Measurements from ENCODE around the gene CENPT.
A peak's percentile ranks its signal among the peaks of the same experiment; 100 is the strongest.

DNA sequence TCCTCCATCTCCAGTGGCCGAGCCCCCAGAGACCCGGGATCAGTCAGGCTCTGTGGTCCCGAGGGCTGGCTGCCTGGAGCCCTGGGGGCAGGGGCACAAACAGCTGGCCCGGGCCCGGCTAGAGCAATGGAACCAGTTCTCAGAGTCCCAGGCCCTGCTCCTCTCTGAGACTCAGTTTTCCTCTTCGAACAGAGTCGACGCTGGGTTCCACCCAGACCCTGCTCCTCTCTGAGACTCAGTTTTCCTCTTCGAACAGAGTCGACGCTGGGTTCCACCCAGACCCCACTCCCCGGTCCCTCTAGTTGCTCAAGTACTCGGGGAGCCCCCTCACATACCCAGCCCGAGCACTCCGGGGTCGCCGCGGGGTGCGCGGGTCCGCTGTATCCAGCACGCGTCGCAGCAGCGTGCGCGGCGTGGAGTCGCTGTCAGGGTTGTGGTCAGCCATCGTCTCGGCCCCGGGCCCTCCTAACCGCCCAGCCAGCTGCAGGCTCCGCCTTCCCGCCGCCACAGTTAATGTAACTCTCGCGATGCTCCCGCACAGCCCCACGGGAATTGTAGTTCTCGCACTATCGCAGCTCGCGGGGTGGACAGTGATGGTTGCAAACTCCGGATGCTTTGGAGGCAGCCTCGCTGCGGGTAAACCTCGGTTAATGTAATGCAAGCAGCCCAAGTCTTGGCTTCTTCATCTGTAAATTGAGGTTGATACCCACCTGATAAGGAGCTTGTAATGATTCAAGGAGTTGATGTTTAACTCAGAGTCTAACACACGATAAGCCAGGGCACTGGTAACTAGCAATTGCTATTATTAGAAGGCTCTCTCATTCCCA, 13.9 kb downstream of the CENPT start:
- TF ChIP-seq SUZ12 (IDR thresholded peaks at IDR 0.05; ENCODE audit: low read length) (no peak), SRF (IDR thresholded peaks at IDR 0.05; ENCODE audit: low read depth, low read length) (no peak), RNF2 (IDR thresholded peaks at IDR 0.05; ENCODE audit: borderline replicate concordance, low read depth, low read length, missing control alignments, poor library complexity, severe bottlenecking) (no peak), KDM5A (IDR thresholded peaks at IDR 0.05; ENCODE audit: low read length) (no peak)
- TF ChIP-seq, protein P1, sequence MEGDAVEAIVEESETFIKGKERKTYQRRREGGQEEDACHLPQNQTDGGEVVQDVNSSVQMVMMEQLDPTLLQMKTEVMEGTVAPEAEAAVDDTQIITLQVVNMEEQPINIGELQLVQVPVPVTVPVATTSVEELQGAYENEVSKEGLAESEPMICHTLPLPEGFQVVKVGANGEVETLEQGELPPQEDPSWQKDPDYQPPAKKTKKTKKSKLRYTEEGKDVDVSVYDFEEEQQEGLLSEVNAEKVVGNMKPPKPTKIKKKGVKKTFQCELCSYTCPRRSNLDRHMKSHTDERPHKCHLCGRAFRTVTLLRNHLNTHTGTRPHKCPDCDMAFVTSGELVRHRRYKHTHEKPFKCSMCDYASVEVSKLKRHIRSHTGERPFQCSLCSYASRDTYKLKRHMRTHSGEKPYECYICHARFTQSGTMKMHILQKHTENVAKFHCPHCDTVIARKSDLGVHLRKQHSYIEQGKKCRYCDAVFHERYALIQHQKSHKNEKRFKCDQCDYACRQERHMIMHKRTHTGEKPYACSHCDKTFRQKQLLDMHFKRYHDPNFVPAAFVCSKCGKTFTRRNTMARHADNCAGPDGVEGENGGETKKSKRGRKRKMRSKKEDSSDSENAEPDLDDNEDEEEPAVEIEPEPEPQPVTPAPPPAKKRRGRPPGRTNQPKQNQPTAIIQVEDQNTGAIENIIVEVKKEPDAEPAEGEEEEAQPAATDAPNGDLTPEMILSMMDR (IDR thresholded peaks at IDR 0.05; ENCODE audit: control extremely low read depth in 1 of 3, insufficient read depth in 1 of 3, low read depth in 1 of 3, low read length in 3 of 3), result peak in 1 of 3 experiments; percentile 7; a peak in 1 of 4 replicates
- TF ChIP-seq, protein P2, sequence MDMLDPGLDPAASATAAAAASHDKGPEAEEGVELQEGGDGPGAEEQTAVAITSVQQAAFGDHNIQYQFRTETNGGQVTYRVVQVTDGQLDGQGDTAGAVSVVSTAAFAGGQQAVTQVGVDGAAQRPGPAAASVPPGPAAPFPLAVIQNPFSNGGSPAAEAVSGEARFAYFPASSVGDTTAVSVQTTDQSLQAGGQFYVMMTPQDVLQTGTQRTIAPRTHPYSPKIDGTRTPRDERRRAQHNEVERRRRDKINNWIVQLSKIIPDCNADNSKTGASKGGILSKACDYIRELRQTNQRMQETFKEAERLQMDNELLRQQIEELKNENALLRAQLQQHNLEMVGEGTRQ (IDR thresholded peaks at IDR 0.05; ENCODE audit: low read length), result no peak
